GM23248 (cell line): ENCODE results near the gene RAB22A. TPM values are rescaled to one million over a fixed set of nuclear protein-coding genes. Genes with fewer than 3 reads are reported as not detected.
A peak's percentile ranks its signal among the peaks of the same experiment; 100 is the strongest.

Experiments used
- DNase-seq: peaks from one replicate; pipeline ENCODE4 v3.0.0-alpha.2; 2015
- H2AFZ ChIP-seq: fragments of 200-600 bp; sonication (generic); 2 replicates; pipeline ENCODE4 v1.6.1; 2016; ENCODE audit warnings: antibody characterized with exemption
- H3F3A ChIP-seq: fragments of 200-600 bp; sonication (generic); 2 replicates; pipeline ENCODE4 v1.6.1; 2016; ENCODE audit warnings: mild to moderate bottlenecking, antibody characterized with exemption, mixed run types; ENCODE audit not compliant: insufficient read depth
- H3K27ac ChIP-seq: fragments of 200-600 bp; sonication (generic); 2 replicates; pipeline ENCODE4 v1.5.1; 2016; ENCODE audit warnings: mild to moderate bottlenecking
- H3K27me3 ChIP-seq: fragments of 200-600 bp; sonication (generic); replicated peaks from 2 replicates; pipeline ENCODE4 v1.6.1; 2016; ENCODE audit warnings: mild to moderate bottlenecking; ENCODE audit not compliant: insufficient read depth
- H3K36me3 ChIP-seq: fragments of 200-600 bp; sonication (generic); 2 replicates; pipeline ENCODE4 v1.6.1; 2016; ENCODE audit warnings: low read depth, mild to moderate bottlenecking
- H3K4me1 ChIP-seq: fragments of 200-600 bp; sonication (generic); 2 replicates; pipeline ENCODE4 v1.6.1; 2016; ENCODE audit warnings: mild to moderate bottlenecking; ENCODE audit not compliant: insufficient read depth
- H3K4me2 ChIP-seq: fragments of 200-600 bp; sonication (generic); one replicate; pipeline ENCODE4 v1.6.1; 2016; ENCODE audit warnings: mild to moderate bottlenecking; ENCODE audit not compliant: unreplicated experiment
- H3K4me3 ChIP-seq: fragments of 200-600 bp; sonication (generic); 2 replicates; pipeline ENCODE4 v1.5.1; 2016; ENCODE audit warnings: mild to moderate bottlenecking
- H3K79me2 ChIP-seq: fragments of 200-600 bp; sonication (generic); 2 replicates; pipeline ENCODE4 v1.6.1; 2016; ENCODE audit warnings: mild to moderate bottlenecking; ENCODE audit not compliant: insufficient read depth
- H3K9ac ChIP-seq: fragments of 200-600 bp; sonication (generic); 2 replicates; pipeline ENCODE4 v1.6.1; 2016; ENCODE audit warnings: mild to moderate bottlenecking
- H3K9me2 ChIP-seq: fragments of 200-600 bp; sonication (generic); 2 replicates; pipeline ENCODE4 v1.6.1; 2016; ENCODE audit warnings: mixed run types, mild to moderate bottlenecking, moderate library complexity; ENCODE audit not compliant: insufficient read depth
- H3K9me3 ChIP-seq: fragments of 200-600 bp; sonication (generic); one replicate; pipeline ENCODE4 v1.6.1; 2017; ENCODE audit warnings: low read depth
- H4K20me1 ChIP-seq: fragments of 200-600 bp; sonication (generic); 2 replicates; pipeline ENCODE4 v1.6.0; 2016; ENCODE audit not compliant: insufficient read depth
- EZH2 ChIP-seq: fragments of 200-600 bp; sonication (generic); IDR thresholded peaks from 2 replicates; pipeline ENCODE4 v1.6.1; 2018; ENCODE audit warnings: antibody characterized with exemption, mild to moderate bottlenecking; ENCODE audit not compliant: insufficient read depth, poor library complexity, severe bottlenecking
- EZH2phosphoT487 ChIP-seq: fragments of 200-600 bp; sonication (generic); IDR thresholded peaks from 2 replicates; pipeline ENCODE4 v1.6.1; 2018; ENCODE audit warnings: antibody characterized with exemption, moderate library complexity, mild to moderate bottlenecking, low read depth; ENCODE audit not compliant: insufficient read depth
- WGBS, 2 experiments: methylation state at CpG; one replicate each; pipeline ENCODE4 v1.1.6; 2015 to 2017; ENCODE audit warnings: low lambda C conversion rate in 2 of 2, low coverage in 1 of 2; ENCODE audit errors: missing lambda C conversion rate in 2 of 2; 5-methylcytosine and 5-hydroxymethylcytosine counted together
- in situ Hi-C: fragments of 300-500 bp; cut with MboI; formaldehyde crosslinking; loops from 2 replicates; pipeline ENCODE4 v1.15.0; 2020
- polyA plus RNA-seq: library from polyadenylated mRNA; unstranded; fragments of >200 nt; fragmentation: Nextera tagmentation; extraction: Ambion mirVana; gene quantifications from 2 replicates; pipeline ENCODE4 v1.2.1, GENCODE V29; 2016
- total RNA-seq: library from RNA; depleted of rRNA; stranded (reverse); fragments of >200 nt; shearing (Covaris generic); gene quantifications from 2 replicates; pipeline ENCODE4 v1.2.3, GENCODE V29; 2014

RAB22A gene
- total and polyA plus RNA-seq, 2 experiments from 2014 or later: 21.2 to 21.3 TPM

DNA sequence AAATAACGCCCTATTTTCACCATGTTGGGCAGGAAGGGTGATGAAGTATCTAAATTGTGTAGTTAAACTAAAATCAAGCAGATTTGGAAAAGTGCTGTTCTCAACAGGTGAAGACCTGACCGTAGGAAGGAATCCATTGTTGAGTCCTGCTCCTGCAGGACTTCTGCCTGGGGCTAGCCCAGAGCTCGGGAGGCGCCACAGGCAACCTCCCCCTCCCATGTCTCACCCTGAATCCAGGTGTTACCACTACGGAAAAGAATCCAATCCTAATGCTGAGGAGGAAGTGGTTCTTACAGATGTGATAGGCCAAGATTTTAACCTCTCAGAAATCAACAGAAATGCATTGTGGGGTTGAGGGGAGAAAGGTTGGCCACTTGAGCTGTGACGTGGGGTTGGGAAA lies 30.2 kb downstream of the RAB22A start:
- H3K9ac ChIP-seq: no peak overlapping the region
- WGBS, 2 experiments: 92 to 94% methylated on average over 6 of the region's 6 CpGs
- no peak overlapping the region for H3K27ac ChIP-seq
- no peak overlapping the region for H3K4me2 ChIP-seq
- peaks cover 44% of the 10 kb centered on the region for H3F3A ChIP-seq
- H3K9me3 ChIP-seq: no peaks in the 10 kb centered on the region
- peaks cover 85% of the 10 kb centered on the region for H3K79me2 ChIP-seq
- no peaks in the 10 kb centered on the region for H3K9me2 ChIP-seq
- H3K36me3 ChIP-seq: no peaks in the 10 kb centered on the region
- peaks cover 46% of the 10 kb centered on the region for H3K4me1 ChIP-seq
- peaks cover 4% of the 10 kb centered on the region for H4K20me1 ChIP-seq
- H3K4me3 ChIP-seq: no peak overlapping the region
- H2AFZ ChIP-seq: no peak overlapping the region
- in situ Hi-C loops: no loop called here
- DNase-seq: no peak
- TF ChIP-seq EZH2phosphoT487 (no peak), EZH2 (no peak)
- H3K27me3 ChIP-seq: no peaks in the 10 kb centered on the region

DNA sequence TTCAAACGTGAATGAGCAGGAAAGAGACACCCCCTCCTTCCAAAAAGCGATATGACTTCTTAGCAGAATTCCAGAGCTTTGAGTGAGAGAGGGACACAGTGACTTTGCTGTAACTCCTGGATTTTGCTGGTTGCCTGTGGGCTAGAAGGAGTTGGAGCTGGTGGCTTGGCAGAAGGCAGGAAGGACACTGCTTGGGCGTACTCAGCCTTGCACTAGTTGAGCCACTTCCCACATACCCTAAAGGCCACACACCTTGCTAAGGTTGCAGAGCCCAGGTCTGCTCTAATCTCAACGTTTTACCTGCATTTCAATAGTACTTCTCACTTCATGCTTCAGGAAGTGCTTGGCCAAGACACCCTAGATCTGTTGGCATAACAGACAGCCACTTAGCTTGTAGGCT lies 30.6 kb downstream of the RAB22A start:
- Histone ChIP-seq H3K36me3 (no peaks in the 10 kb centered on the region), H3K4me3 (no peak overlapping the region), H3K4me2 (no peak overlapping the region), H3K9ac (no peak overlapping the region), H4K20me1 (peaks cover under 1% of the 10 kb centered on the region), H3K9me3 (no peaks in the 10 kb centered on the region), H3K79me2 (peaks cover 84% of the 10 kb centered on the region), H3K9me2 (no peaks in the 10 kb centered on the region), H3K4me1 (peaks cover 50% of the 10 kb centered on the region), H3F3A (peaks cover 48% of the 10 kb centered on the region), H3K27ac (no peak overlapping the region), H3K27me3 (no peaks in the 10 kb centered on the region), H2AFZ (no peak overlapping the region)
- in situ Hi-C loops: no loop called here
- no peak for DNase-seq
- TF ChIP-seq EZH2 (no peak), EZH2phosphoT487 (no peak)
- 93 to 98% methylated on average over 4 of the region's 4 CpGs for WGBS, 2 experiments

DNA sequence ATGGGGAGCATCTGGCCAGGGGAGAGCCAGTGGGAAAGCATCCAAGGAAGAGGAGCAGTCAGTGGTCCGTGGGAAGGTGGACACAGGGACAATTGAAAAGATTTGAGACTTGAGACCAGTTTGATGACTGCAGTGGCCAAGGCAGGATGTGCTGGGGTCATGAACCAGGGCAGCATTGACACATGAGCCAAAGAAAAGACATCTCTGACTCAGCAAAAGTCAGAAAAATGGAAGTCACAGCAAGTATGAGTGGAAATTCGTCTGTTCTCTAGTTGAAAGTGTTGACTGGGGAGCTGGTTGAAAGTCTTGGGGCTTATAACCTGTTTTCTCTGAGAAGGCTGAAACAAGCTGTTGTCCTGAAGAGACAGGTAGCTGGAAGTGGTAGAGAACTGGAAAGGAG lies 31.3 kb downstream of the RAB22A start:
- peaks cover 83% of the 10 kb centered on the region for H3K79me2 ChIP-seq
- no peak overlapping the region for H3K9ac ChIP-seq
- DNase-seq: no peak
- no peaks in the 10 kb centered on the region for H3K9me3 ChIP-seq
- H2AFZ ChIP-seq: no peak overlapping the region
- H3K4me2 ChIP-seq: no peak overlapping the region
- WGBS, 2 experiments: 66 to 70% methylated on average over 2 of the region's 2 CpGs
- TF ChIP-seq EZH2: no peak
- no peak for TF ChIP-seq EZH2phosphoT487
- H3K9me2 ChIP-seq: no peaks in the 10 kb centered on the region
- H3F3A ChIP-seq: peaks cover 50% of the 10 kb centered on the region
- H3K27me3 ChIP-seq: no peaks in the 10 kb centered on the region
- in situ Hi-C loops: no loop called here
- no peaks in the 10 kb centered on the region for H4K20me1 ChIP-seq
- H3K36me3 ChIP-seq: no peaks in the 10 kb centered on the region; the same call in 1 of the 2 replicates
- peak overlapping the region; percentile 50 for H3K27ac ChIP-seq
- H3K4me3 ChIP-seq: no peak overlapping the region
- H3K4me1 ChIP-seq: peaks cover 54% of the 10 kb centered on the region

DNA sequence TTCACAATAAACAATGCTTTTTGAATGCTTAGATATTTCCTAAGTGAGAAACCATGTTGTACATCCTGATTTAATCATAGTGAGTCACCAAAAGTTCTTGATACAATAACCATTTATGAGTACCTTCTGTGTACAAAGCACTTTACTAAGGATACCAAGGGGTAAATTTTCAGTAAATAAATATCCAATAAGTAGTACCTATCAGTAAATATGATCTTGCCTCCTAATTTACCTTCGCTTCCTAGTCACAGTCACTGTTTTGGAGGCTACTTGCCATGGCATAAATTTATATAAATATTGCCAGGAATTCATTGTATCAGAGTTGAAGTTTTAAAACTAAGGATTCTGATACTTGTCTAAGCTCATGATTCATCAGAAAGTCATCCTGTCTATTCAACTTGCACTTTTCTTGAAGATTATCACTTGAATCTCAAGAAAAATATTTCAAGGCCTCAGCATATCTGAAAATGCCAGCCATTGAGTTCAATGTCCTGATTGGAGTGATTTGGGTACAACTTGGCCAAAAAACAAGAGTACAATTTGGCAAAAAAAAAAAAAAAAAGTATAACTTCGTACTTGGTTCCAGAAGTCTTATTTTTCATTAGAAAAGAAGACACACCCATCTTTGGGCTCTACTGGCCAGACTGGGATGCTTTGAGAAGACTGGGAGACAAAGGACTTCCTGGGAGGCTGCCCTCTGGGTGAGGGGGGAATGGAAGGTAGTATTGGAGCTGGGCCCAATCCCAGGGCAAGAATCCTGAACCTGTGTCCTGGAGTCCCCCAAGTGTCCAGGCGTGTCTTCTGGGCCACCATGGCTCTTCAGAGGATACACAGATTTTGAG lies 32.8 kb downstream of the RAB22A start:
- 42 to 44% methylated on average over 3 of the region's 3 CpGs for whole genome bisulfite sequencing, 2 experiments
- H3K9me3 ChIP-seq: no peaks in the 10 kb centered on the region
- H2AFZ ChIP-seq: no peak overlapping the region

More for the DNA sequence above, 32.8 kb downstream of the RAB22A start:
- Histone ChIP-seq H3K4me3 (peak overlapping the region; percentile 35), H3K27ac (peak overlapping the region; percentile 50), H3K4me2 (peak overlapping the region; percentile 55), H4K20me1 (no peaks in the 10 kb centered on the region), H3K9ac (no peak overlapping the region), H3K27me3 (no peaks in the 10 kb centered on the region), H3F3A (peaks cover 50% of the 10 kb centered on the region), H3K79me2 (peaks cover 83% of the 10 kb centered on the region), H3K4me1 (peaks cover 54% of the 10 kb centered on the region), H3K9me2 (no peaks in the 10 kb centered on the region), H3K36me3 (peaks cover 5% of the 10 kb centered on the region)
- in situ Hi-C loops: no loop called here
- peak; percentile 78 for DNase-seq
- no peak for TF ChIP-seq EZH2phosphoT487
- no peak for TF ChIP-seq EZH2
